ENCODE results near the gene ZBP1. TPM values are rescaled to one million over a fixed set of nuclear protein-coding genes. Genes with fewer than 3 reads are reported as not detected.

Gene ZBP1
- total RNA-seq, 1 experiment from 2014 or later: not detected

DNA sequence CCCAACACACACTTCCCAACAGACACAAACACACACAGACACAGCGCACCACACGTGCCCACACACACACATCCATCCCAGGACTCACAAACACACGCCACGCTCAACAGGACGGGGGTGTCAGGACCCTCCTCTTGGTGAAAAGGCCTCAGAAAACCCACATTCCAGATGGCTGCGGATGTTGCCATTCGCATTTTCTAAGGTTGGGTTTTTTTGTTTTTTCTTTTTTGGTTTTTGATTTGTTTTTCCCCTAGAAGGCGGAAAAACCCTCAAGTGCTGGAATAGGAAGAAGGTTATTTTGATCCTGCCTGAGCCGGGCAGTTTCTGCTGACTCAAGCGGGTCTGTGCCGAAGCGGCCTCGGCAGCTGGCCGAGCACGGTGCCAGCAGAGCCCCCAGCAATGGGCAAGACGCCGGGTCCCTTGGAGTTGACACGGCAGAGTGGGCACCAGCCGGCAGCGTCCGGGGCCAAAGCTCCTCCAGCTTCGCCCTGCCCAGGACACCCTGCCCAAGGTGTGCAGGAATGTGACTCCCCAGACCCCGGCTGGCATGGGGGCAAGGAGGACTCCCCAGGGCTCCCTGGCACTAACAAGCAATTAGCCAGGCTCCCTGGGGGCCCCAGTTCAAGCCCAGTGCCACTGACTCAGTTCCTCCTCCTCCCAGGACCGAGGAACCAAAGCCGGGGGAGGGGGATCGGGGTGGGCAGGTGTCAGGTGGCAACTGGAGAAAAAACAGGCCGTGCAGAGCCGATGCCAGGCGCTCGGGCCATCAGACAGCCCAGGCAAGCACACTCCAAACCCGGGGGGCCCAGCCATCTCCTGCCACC lies 40.9 kb upstream of the ZBP1 start:
- no peak overlapping the region for H2AFZ ChIP-seq (ENCODE audit: low read length)
- no peak for DNase-seq
- TF ChIP-seq, protein P1, sequence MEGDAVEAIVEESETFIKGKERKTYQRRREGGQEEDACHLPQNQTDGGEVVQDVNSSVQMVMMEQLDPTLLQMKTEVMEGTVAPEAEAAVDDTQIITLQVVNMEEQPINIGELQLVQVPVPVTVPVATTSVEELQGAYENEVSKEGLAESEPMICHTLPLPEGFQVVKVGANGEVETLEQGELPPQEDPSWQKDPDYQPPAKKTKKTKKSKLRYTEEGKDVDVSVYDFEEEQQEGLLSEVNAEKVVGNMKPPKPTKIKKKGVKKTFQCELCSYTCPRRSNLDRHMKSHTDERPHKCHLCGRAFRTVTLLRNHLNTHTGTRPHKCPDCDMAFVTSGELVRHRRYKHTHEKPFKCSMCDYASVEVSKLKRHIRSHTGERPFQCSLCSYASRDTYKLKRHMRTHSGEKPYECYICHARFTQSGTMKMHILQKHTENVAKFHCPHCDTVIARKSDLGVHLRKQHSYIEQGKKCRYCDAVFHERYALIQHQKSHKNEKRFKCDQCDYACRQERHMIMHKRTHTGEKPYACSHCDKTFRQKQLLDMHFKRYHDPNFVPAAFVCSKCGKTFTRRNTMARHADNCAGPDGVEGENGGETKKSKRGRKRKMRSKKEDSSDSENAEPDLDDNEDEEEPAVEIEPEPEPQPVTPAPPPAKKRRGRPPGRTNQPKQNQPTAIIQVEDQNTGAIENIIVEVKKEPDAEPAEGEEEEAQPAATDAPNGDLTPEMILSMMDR (conservative IDR thresholded peaks at IDR 0.05; ENCODE audit: low read depth, low read length): no peak
- TF ChIP-seq EZH2phosphoT487 (IDR thresholded peaks at IDR 0.05; ENCODE audit: borderline replicate concordance, low read length) (no peak), EZH2 (IDR thresholded peaks at IDR 0.05; ENCODE audit: low read length, unreplicated experiment) (no peak)
- H3K9ac ChIP-seq (ENCODE audit: low read length): no peak overlapping the region
- H3F3A ChIP-seq (ENCODE audit: low read length, unreplicated experiment): no peaks in the 10 kb centered on the region
- H3K79me2 ChIP-seq (ENCODE audit: low read length): peaks cover 71% of the 10 kb centered on the region
- peaks cover 15% of the 10 kb centered on the region; the same call in 1 of the 2 replicates for H4K20me1 ChIP-seq (ENCODE audit: low read length)
- ChIA-PET POLR2A (ENCODE audit: unreplicated experiment) (no interaction called here), CTCF (no interaction called here)
- no peak for ATAC-seq
- no peaks in the 10 kb centered on the region for H3K27me3 ChIP-seq (ENCODE audit: low read length)
- no peaks in the 10 kb centered on the region for H3K9me2 ChIP-seq (replicated peaks; ENCODE audit: low read length)
- no TSS peak for BruUV-seq (replicated peaks)
- no peak overlapping the region for H3K4me3 ChIP-seq (ENCODE audit: low read length)
- no peaks in the 10 kb centered on the region for H3K4me1 ChIP-seq (ENCODE audit: insufficient read depth, low read length)
- peaks cover 25% of the 10 kb centered on the region; the same call in 1 of the 2 replicates for H3K36me3 ChIP-seq (ENCODE audit: low read depth, low read length)
- H3K27ac ChIP-seq (ENCODE audit: low read length): no peak overlapping the region
- H3K9me3 ChIP-seq (ENCODE audit: low read length): no peaks in the 10 kb centered on the region
- no peak overlapping the region for H3K4me2 ChIP-seq (ENCODE audit: low read length)
- intact Hi-C loops (cut with micrococcal nuclease): no loop called here

DNA sequence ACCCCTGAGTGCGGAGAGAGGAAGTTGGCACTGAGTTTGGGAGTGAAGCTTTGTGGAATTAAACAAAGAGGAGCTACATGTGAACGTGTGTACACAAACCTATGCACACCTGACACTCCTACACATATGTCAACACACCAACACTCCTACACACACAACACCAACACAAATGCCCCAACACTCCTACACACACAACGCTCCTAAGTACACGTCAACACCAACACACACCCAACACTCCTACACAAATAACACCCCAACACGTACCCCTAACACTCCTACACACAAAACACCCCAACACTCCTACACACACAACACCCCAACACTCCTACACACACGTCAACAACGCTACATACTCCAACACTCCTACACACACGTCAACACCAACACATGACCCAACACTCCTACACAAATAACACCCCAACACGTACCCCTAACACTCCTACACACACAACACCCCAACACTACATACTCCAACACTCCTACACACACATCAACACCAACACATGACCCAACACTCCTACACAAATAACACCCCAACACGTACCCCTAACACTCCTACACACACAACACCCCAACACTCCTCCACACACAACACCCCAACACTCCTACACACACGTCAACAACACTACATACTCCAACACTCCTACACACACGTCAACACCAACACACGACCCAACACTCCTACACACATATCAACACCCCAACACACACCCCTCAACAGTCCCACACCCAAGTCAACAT lies 40.1 kb upstream of the ZBP1 start:
- Histone ChIP-seq H3K27ac (ENCODE audit: low read length) (no peak overlapping the region), H3K36me3 (ENCODE audit: low read depth, low read length) (peaks cover 25% of the 10 kb centered on the region; the same call in 1 of the 2 replicates), H3F3A (ENCODE audit: low read length, unreplicated experiment) (no peaks in the 10 kb centered on the region), H3K4me1 (ENCODE audit: insufficient read depth, low read length) (no peaks in the 10 kb centered on the region), H3K27me3 (ENCODE audit: low read length) (no peaks in the 10 kb centered on the region), H2AFZ (ENCODE audit: low read length) (no peak overlapping the region), H3K9ac (ENCODE audit: low read length) (no peak overlapping the region), H3K9me2 (replicated peaks; ENCODE audit: low read length) (no peaks in the 10 kb centered on the region), H3K4me2 (ENCODE audit: low read length) (no peak overlapping the region), H3K9me3 (ENCODE audit: low read length) (no peaks in the 10 kb centered on the region), H4K20me1 (ENCODE audit: low read length) (peaks cover 13% of the 10 kb centered on the region; the same call in 1 of the 2 replicates), H3K4me3 (ENCODE audit: low read length) (no peak overlapping the region), H3K79me2 (ENCODE audit: low read length) (peaks cover 63% of the 10 kb centered on the region)
- ChIA-PET POLR2A (ENCODE audit: unreplicated experiment) (no interaction called here), CTCF (no interaction called here)
- DNase-seq: no peak
- BruUV-seq (replicated peaks): no TSS peak
- intact Hi-C loops (cut with micrococcal nuclease): no loop called here
- no peak for ATAC-seq
- TF ChIP-seq, protein P1 (conservative IDR thresholded peaks at IDR 0.05; ENCODE audit: low read depth, low read length): no peak
- TF ChIP-seq EZH2phosphoT487 (IDR thresholded peaks at IDR 0.05; ENCODE audit: borderline replicate concordance, low read length): no peak
- TF ChIP-seq EZH2 (IDR thresholded peaks at IDR 0.05; ENCODE audit: low read length, unreplicated experiment): no peak
